Activated T-helper 9 cell treated with anti-CD3 and anti-CD28 coated beads, Interleukin-2, amount 50 U/mL, for 16 hours (primary cell): Measurements from ENCODE around the gene CCER1.
"Not testable (repeated sequence)": the region's sequence is repeated elsewhere in the genome, so short reads cannot be mapped to it uniquely, and the experiment has no call there.

Experiments used
- DNase-seq: peaks from one replicate; pipeline ENCODE4 v3.0.0-alpha.2; 2020; ENCODE audit warnings: low read depth

CCER1 gene

GRCh38 chr12:90954921-90955320, at the start of gene CCER1:
Gene CCER1, minus strand, starts transcription at chr12:90955176. Its CDS starts 434 bp downstream, at chr12:90954742.
- no peak for DNase-seq

GRCh38 chr12:91003737-91004136, 48.8 kb upstream of the CCER1 start:
- no peak for DNase-seq

GRCh38 chr12:91001306-91001705, 46.3 kb upstream of the CCER1 start:
- DNase-seq = no peak

- no peak for DNase-seq
Observed at GRCh38 chr12:90999966-91000365, 45.0 kb upstream of the CCER1 start.

GRCh38 chr12:90999527-90999926, 44.6 kb upstream of the CCER1 start:
- DNase-seq = no peak

GRCh38 chr12:90995010-90995409, 40.0 kb upstream of the CCER1 start:
- no peak for DNase-seq

- DNase-seq = no peak
Observed at GRCh38 chr12:90991952-90992465, 37.0 kb upstream of the CCER1 start.

GRCh38 chr12:90990611-90991010, 35.6 kb upstream of the CCER1 start:
- no peak for DNase-seq

GRCh38 chr12:90989686-90990111, 34.7 kb upstream of the CCER1 start:
- no peak for DNase-seq

- DNase-seq = no peak
Observed at GRCh38 chr12:90987520-90987919, 32.5 kb upstream of the CCER1 start.

- no peak for DNase-seq
Observed at GRCh38 chr12:90987101-90987500, 32.1 kb upstream of the CCER1 start.

GRCh38 chr12:90985331-90985730, 30.4 kb upstream of the CCER1 start:
- DNase-seq = not testable (repeated sequence)

GRCh38 chr12:90984114-90984513, 29.1 kb upstream of the CCER1 start:
- no peak for DNase-seq

GRCh38 chr12:90982170-90982569, 27.2 kb upstream of the CCER1 start:
- no peak for DNase-seq

GRCh38 chr12:90979951-90980350, 25.0 kb upstream of the CCER1 start:
- DNase-seq = no peak

- DNase-seq = no peak
Observed at GRCh38 chr12:90979019-90979418, 24.0 kb upstream of the CCER1 start.

GRCh38 chr12:90978117-90978770, 23.3 kb upstream of the CCER1 start:
- DNase-seq = no peak

- DNase-seq = no peak
Observed at GRCh38 chr12:90977224-90977623, 22.2 kb upstream of the CCER1 start.

GRCh38 chr12:90974286-90974685, 19.3 kb upstream of the CCER1 start:
- no peak for DNase-seq

GRCh38 chr12:90972226-90972625, 17.2 kb upstream of the CCER1 start:
- no peak for DNase-seq

GRCh38 chr12:90970911-90971310, 15.9 kb upstream of the CCER1 start:
- DNase-seq = no peak

- DNase-seq = no peak
Observed at GRCh38 chr12:90970471-90970870, 15.5 kb upstream of the CCER1 start.

GRCh38 chr12:90969851-90970250, 14.9 kb upstream of the CCER1 start:
- DNase-seq = no peak

GRCh38 chr12:90969346-90969745, 14.4 kb upstream of the CCER1 start:
- no peak for DNase-seq
